Measurements from ENCODE around the gene GNG7.
"Not testable (repeated sequence)": the region's sequence is repeated elsewhere in the genome, so short reads cannot be mapped to it uniquely, and the experiment has no call there.

Gene GNG7

GRCh38 chr19:2477732-2478191 lies 224.7 kb downstream of the GNG7 start:
- no peak for DNase-seq

- DNase-seq = no peak
Measured at GRCh38 chr19:2477141-2477710, 225.3 kb downstream of the GNG7 start.

- no peak for DNase-seq
Measured at GRCh38 chr19:2476451-2477140, 225.9 kb downstream of the GNG7 start.

- DNase-seq = peak; percentile 77
Measured at GRCh38 chr19:2475702-2476450, 226.6 kb downstream of the GNG7 start, which contains the start of gene GADD45B. TSS of gene GADD45B (plus strand) at chr19:2476127. CDS start at chr19:2476359, 232 bp downstream.

- no peak for DNase-seq
Measured at GRCh38 chr19:2475018-2475701, 227.3 kb downstream of the GNG7 start.

GRCh38 chr19:2474232-2475017 lies 228.1 kb downstream of the GNG7 start:
- DNase-seq = peak; percentile 36

- DNase-seq = not testable (repeated sequence)
Measured at GRCh38 chr19:2469915-2470200, 232.6 kb downstream of the GNG7 start.

GRCh38 chr19:2469102-2469914 lies 233.2 kb downstream of the GNG7 start:
- DNase-seq = no peak

GRCh38 chr19:2468596-2468995 lies 233.9 kb downstream of the GNG7 start:
- no peak for DNase-seq

- DNase-seq = no peak
Measured at GRCh38 chr19:2464389-2464788, 238.1 kb downstream of the GNG7 start.

GRCh38 chr19:2463694-2464093 lies 238.8 kb downstream of the GNG7 start:
- not testable (repeated sequence) for DNase-seq

- DNase-seq = peak; percentile 58
Measured at GRCh38 chr19:2462635-2463421, 239.7 kb downstream of the GNG7 start.

GRCh38 chr19:2461751-2462634 lies 240.5 kb downstream of the GNG7 start:
- peak; percentile 48 for DNase-seq

Data from DMS79 (cell line).